NOMO-1 (cell line): ENCODE results near the gene WIF1.

Experiments
- DNase-seq, 2 experiments: peaks; one replicate each; lab custom pipeline; 2025; ENCODE audit not compliant: unreplicated experiment in 2 of 2; lab: John Stamatoyannopoulos, UW

WIF1 gene

GRCh38 chr12:65121049-65121955 lies at the start of gene WIF1:
Gene WIF1, minus strand, starts transcription at chr12:65121305. Its CDS starts 114 bp downstream, at chr12:65121191.
- DNase-seq, result no peak

GRCh38 chr12:65170209-65170881 lies 49.2 kb upstream of the WIF1 start:
- peak; percentile 29 to 32 for DNase-seq

GRCh38 chr12:65169320-65170208 lies 48.5 kb upstream of the WIF1 start, which contains the start of gene LEMD3:
Gene LEMD3, plus strand, starts transcription at chr12:65169583. Its CDS starts 14 bp downstream, at chr12:65169597.
- DNase-seq, result peak; percentile 84 to 89

GRCh38 chr12:65168681-65169319 lies 47.7 kb upstream of the WIF1 start:
- DNase-seq, result peak in 1 of 2 experiments; percentile 42

- DNase-seq, result no peak
Observed at GRCh38 chr12:65164774-65165173, 43.7 kb upstream of the WIF1 start.

- DNase-seq, result no peak
Observed at GRCh38 chr12:65164244-65164643, 43.1 kb upstream of the WIF1 start.

- DNase-seq, result no peak
Observed at GRCh38 chr12:65162609-65163008, 41.5 kb upstream of the WIF1 start.

- no peak for DNase-seq
Observed at GRCh38 chr12:65157091-65157490, 36.0 kb upstream of the WIF1 start.

- peak; percentile 6 to 87 for DNase-seq
Observed at GRCh38 chr12:65156366-65156841, 35.3 kb upstream of the WIF1 start.

GRCh38 chr12:65155784-65156183 lies 34.7 kb upstream of the WIF1 start:
- no peak for DNase-seq

- no peak for DNase-seq
Observed at GRCh38 chr12:65152596-65152995, 31.5 kb upstream of the WIF1 start.

- DNase-seq, result no peak
Observed at GRCh38 chr12:65152012-65152411, 30.9 kb upstream of the WIF1 start.

- DNase-seq, result no peak
Observed at GRCh38 chr12:65147312-65147905, 26.3 kb upstream of the WIF1 start.

- DNase-seq, result no peak
Observed at GRCh38 chr12:65140738-65141137, 19.6 kb upstream of the WIF1 start.

GRCh38 chr12:65139389-65139788 lies 18.3 kb upstream of the WIF1 start:
- DNase-seq, result peak in 1 of 2 experiments; percentile 9

- DNase-seq, result no peak
Observed at GRCh38 chr12:65133879-65134278, 12.8 kb upstream of the WIF1 start.

GRCh38 chr12:65126482-65126881 lies 5.4 kb upstream of the WIF1 start:
- no peak for DNase-seq

GRCh38 chr12:65125975-65126374 lies 4.9 kb upstream of the WIF1 start:
- DNase-seq, result no peak

GRCh38 chr12:65125247-65125646 lies 4.1 kb upstream of the WIF1 start:
- peak in 1 of 2 experiments; percentile 19 for DNase-seq
